ENCODE measurements around the gene WDR4.

WDR4 gene

DNA sequence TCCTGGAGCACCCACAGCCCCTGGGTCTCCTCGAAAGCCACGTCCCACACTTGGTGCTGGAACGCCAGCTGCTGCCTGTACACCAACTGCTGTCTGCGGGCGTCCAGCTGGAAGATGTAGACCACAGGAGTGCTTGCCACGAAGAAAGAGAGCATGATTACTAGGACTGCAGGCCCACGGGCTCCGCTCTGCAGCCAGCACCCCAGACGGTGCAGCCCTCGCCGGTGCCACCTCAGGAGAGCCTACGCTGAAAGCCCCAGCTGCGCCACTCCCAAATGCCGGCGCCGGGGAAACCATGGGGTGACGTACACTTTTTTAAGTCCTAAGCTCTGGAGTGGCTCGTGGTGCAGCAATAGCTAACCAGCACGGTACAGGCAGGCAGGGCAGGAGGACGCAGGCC lies 25.7 kb downstream of the WDR4 start:
- no peak overlapping the region for H3K9ac ChIP-seq (ENCODE audit: low read length)
- H2AFZ ChIP-seq (ENCODE audit: low read length) = no peak overlapping the region
- no peak overlapping the region for H3K4me2 ChIP-seq (ENCODE audit: low read length)
- H4K20me1 ChIP-seq (ENCODE audit: insufficient read depth, low read length) = no peaks in the 10 kb centered on the region
- no peaks in the 10 kb centered on the region for H3K79me2 ChIP-seq (ENCODE audit: insufficient read depth, low read length)
- TF ChIP-seq EZH2 (IDR thresholded peaks at IDR 0.05; ENCODE audit: borderline replicate concordance, low read length) = no peak
- TF ChIP-seq, protein P1, sequence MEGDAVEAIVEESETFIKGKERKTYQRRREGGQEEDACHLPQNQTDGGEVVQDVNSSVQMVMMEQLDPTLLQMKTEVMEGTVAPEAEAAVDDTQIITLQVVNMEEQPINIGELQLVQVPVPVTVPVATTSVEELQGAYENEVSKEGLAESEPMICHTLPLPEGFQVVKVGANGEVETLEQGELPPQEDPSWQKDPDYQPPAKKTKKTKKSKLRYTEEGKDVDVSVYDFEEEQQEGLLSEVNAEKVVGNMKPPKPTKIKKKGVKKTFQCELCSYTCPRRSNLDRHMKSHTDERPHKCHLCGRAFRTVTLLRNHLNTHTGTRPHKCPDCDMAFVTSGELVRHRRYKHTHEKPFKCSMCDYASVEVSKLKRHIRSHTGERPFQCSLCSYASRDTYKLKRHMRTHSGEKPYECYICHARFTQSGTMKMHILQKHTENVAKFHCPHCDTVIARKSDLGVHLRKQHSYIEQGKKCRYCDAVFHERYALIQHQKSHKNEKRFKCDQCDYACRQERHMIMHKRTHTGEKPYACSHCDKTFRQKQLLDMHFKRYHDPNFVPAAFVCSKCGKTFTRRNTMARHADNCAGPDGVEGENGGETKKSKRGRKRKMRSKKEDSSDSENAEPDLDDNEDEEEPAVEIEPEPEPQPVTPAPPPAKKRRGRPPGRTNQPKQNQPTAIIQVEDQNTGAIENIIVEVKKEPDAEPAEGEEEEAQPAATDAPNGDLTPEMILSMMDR (IDR thresholded peaks at IDR 0.05; ENCODE audit: low read length) = no peak
- H3K9me2 ChIP-seq (ENCODE audit: low read depth, low read length) = no peaks in the 10 kb centered on the region
- no peaks in the 10 kb centered on the region for H3K4me1 ChIP-seq (ENCODE audit: insufficient read depth, low read length, severe bottlenecking)
- H3K27me3 ChIP-seq (ENCODE audit: insufficient read depth, low read length) = no peaks in the 10 kb centered on the region
- H3K36me3 ChIP-seq (ENCODE audit: insufficient read depth, low read length) = peaks cover 96% of the 10 kb centered on the region
- H3K4me3 ChIP-seq (ENCODE audit: low read depth, low read length, poor library complexity, severe bottlenecking) = no peak overlapping the region
- no peaks in the 10 kb centered on the region for H3K9me3 ChIP-seq (ENCODE audit: low read length)
- H3K27ac ChIP-seq (ENCODE audit: low read depth, low read length, poor library complexity, severe bottlenecking) = no peak overlapping the region
- H3F3A ChIP-seq (ENCODE audit: insufficient read depth, low read length) = no peaks in the 10 kb centered on the region

DNA sequence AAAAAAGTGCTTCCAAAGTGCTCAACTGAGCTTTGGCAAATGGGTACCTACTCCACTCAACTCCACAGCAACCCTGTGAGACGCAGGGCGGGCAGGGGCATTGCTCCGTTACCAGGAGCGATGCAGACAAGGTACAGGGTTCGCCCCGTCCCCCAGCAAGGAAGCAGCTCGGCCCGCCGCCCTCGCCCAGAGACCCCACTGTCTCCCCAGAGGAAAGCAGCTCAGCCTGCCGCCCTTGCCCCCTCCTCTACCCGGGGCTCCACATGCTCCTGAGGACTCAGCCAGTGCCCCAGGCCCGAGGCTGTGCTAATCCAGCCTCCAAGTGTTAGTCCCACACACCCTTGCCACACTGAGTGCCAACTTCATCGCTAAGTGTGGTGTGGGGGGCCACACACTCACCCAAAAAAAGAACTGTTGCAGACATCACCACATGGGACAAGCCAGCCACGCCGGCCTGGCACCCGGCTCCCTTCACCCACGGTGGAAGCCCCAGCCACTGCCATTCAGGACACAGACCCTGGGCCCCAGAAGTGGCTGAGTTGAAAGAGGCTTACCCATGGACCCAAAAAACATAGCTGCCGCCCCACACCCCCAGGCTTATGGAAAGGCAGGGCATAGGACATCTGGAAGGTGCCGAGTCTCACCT lies 26.3 kb downstream of the WDR4 start:
- Histone ChIP-seq H3K27me3 (ENCODE audit: insufficient read depth, low read length) (no peaks in the 10 kb centered on the region), H3K36me3 (ENCODE audit: insufficient read depth, low read length) (peaks cover 93% of the 10 kb centered on the region), H3K79me2 (ENCODE audit: insufficient read depth, low read length) (no peaks in the 10 kb centered on the region), H3K9ac (ENCODE audit: low read length) (no peak overlapping the region), H2AFZ (ENCODE audit: low read length) (no peak overlapping the region), H3K4me2 (ENCODE audit: low read length) (no peak overlapping the region), H4K20me1 (ENCODE audit: insufficient read depth, low read length) (no peaks in the 10 kb centered on the region), H3K9me3 (ENCODE audit: low read length) (no peaks in the 10 kb centered on the region), H3F3A (ENCODE audit: insufficient read depth, low read length) (no peaks in the 10 kb centered on the region), H3K27ac (ENCODE audit: low read depth, low read length, poor library complexity, severe bottlenecking) (no peak overlapping the region), H3K9me2 (ENCODE audit: low read depth, low read length) (no peaks in the 10 kb centered on the region), H3K4me1 (ENCODE audit: insufficient read depth, low read length, severe bottlenecking) (no peaks in the 10 kb centered on the region), H3K4me3 (ENCODE audit: low read depth, low read length, poor library complexity, severe bottlenecking) (no peak overlapping the region)
- no peak for TF ChIP-seq EZH2 (IDR thresholded peaks at IDR 0.05; ENCODE audit: borderline replicate concordance, low read length)
- TF ChIP-seq, protein P1 (IDR thresholded peaks at IDR 0.05; ENCODE audit: low read length) = no peak

DNA sequence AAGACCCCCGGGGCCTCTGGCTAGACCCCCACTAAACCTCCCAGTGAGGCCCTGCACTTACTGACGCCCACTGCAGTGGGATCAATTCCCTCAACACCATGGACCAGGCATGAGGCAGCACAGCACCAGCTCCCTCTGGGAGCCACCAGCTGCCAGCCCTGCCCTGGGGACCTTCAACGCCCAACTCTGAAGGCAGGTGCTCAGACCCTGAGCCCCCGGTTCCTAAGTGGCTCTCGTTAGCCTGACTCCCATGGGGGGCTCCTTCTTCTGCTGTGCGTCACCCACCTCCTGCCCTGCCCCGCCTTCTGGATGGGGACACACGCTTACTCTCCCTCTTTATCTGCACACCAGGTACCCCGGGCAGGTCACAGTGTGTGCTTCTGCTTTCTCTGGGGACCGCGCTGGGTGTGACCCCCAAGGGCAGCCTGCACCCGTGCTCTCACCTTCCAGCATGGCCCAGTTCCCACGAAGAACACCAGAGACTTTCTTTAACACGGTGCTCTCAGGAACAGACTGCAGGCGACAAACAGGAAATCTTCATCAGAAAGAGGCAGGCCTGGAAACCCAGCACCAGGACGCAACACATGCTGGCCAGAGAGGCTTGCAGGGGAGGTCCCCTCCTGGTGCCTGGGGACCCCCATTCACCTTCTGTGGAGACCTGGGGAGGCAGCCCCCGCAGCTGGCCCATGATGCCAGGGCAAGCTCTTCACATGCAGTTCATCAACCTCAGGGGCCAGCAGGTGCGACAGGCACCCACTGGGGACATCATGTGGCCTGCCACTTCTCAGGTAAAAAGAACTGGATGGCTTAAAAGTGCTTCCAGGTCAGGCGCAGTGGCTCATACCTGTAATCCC lies 27.3 kb downstream of the WDR4 start:
- no peaks in the 10 kb centered on the region for H4K20me1 ChIP-seq (ENCODE audit: insufficient read depth, low read length)
- no peaks in the 10 kb centered on the region for H3K4me1 ChIP-seq (ENCODE audit: insufficient read depth, low read length, severe bottlenecking)
- no peaks in the 10 kb centered on the region for H3K79me2 ChIP-seq (ENCODE audit: insufficient read depth, low read length)
- no peaks in the 10 kb centered on the region for H3K9me3 ChIP-seq (ENCODE audit: low read length)
- H3K36me3 ChIP-seq (ENCODE audit: insufficient read depth, low read length) = peaks cover 93% of the 10 kb centered on the region
- H3F3A ChIP-seq (ENCODE audit: insufficient read depth, low read length) = no peaks in the 10 kb centered on the region
- no peaks in the 10 kb centered on the region for H3K9me2 ChIP-seq (ENCODE audit: low read depth, low read length)
- TF ChIP-seq, protein P1 (IDR thresholded peaks at IDR 0.05; ENCODE audit: low read length) = no peak
- no peak overlapping the region for H3K9ac ChIP-seq (ENCODE audit: low read length)
- H3K27ac ChIP-seq (ENCODE audit: low read depth, low read length, poor library complexity, severe bottlenecking) = no peak overlapping the region
- H3K4me3 ChIP-seq (ENCODE audit: low read depth, low read length, poor library complexity, severe bottlenecking) = no peak overlapping the region
- H3K4me2 ChIP-seq (ENCODE audit: low read length) = no peak overlapping the region
- no peaks in the 10 kb centered on the region for H3K27me3 ChIP-seq (ENCODE audit: insufficient read depth, low read length)
- no peak overlapping the region for H2AFZ ChIP-seq (ENCODE audit: low read length)
